ENCODE data around the gene TUBB3.
A peak's percentile ranks its signal among the peaks of the same experiment; 100 is the strongest.
"Not testable (repeated sequence)": the region's sequence is repeated elsewhere in the genome, so short reads cannot be mapped to it uniquely, and the experiment has no call there.

Gene TUBB3

DNA sequence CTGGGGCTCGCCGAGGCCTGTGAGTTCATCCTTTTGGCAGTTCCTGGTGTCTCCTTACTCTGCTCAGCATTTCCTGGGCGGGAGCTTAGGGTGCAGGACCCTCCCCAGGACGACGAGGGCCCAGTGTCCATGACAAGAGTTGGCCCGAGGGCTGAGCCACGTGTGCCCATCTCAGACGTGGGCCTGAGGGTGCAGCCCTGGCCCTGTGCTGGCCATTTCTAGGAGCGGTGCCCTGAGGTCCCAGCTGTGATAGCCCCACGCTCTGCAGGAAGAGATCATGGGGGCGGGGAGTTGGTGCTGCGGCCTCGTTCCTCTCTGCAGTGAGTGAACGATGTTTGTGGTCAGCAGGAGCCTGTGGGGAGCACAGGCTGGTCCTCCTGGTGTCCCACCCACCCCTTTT lies 10.5 kb upstream of the TUBB3 start:
- H3K27me3 ChIP-seq (replicated peaks; ENCODE audit: control insufficient read depth, insufficient read depth, low read length) = no peaks in the 10 kb centered on the region
- no peaks in the 10 kb centered on the region for H3K9me3 ChIP-seq (ENCODE audit: control insufficient read depth, low read length)
- no peak overlapping the region for H3K9ac ChIP-seq (ENCODE audit: low read length)
- peaks cover 34% of the 10 kb centered on the region for H3K36me3 ChIP-seq (ENCODE audit: control insufficient read depth, insufficient read depth, low read length, severe bottlenecking)
- no peak for DNase-seq (ENCODE audit: low read depth)
- no peak overlapping the region for H3K4me3 ChIP-seq (ENCODE audit: low read length)
- H3K4me1 ChIP-seq (ENCODE audit: control insufficient read depth, insufficient read depth, low read length) = peaks cover 5% of the 10 kb centered on the region

DNA sequence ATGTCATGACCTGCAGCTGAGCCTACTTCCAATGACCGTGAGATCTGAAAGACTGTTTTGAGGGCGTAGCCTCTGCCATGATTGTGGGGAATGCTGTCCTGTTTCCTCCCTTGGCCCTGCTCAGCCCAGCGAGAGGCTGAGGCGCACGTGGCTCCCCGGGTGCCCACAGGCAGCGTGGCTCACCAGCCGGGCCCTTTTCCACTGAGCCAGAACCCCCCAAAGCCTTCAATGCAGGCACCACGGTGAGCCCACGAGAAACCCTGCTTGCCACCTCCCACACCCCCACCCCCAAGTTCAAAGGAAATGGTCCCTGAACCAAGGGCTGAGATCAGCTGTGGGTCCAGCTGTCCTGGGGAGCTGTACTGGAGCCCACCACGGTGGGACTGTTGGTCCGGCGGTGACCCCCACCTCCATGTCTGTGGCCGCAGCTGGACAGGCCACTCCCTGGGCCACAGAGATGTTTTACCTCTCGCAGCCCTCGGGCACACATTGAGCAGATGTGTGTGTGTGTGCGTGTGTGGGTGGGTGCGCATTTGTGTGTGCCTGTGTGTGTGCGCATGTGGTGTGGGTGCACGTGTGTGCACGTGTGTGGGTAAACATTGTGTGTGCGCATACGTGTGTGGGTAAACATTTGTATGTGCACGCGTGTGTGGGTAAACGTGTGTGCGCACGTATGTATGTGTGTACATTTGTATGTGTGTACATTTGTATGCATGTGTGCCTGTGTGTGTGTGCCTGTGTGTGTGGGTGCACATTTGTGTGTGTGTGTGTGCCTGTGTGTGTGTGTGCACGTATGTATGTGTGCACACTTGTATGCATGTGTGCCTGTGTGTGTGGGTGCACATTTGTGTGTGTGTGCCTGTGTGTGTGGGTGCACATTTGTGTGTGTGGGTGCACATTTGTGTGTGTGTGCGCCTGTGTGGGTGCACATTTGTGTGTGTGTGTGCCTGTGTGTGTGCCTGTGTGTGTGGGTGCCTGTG lies 9.4 kb upstream of the TUBB3 start:
- Histone ChIP-seq H3K9me3 (ENCODE audit: control insufficient read depth, low read length) (no peaks in the 10 kb centered on the region), H3K9ac (ENCODE audit: low read length) (no peak overlapping the region), H3K27me3 (replicated peaks; ENCODE audit: control insufficient read depth, insufficient read depth, low read length) (no peaks in the 10 kb centered on the region), H3K4me3 (ENCODE audit: low read length) (no peak overlapping the region), H3K36me3 (ENCODE audit: control insufficient read depth, insufficient read depth, low read length, severe bottlenecking) (peaks cover 28% of the 10 kb centered on the region), H3K4me1 (ENCODE audit: control insufficient read depth, insufficient read depth, low read length) (peaks cover 15% of the 10 kb centered on the region)
- DNase-seq (ENCODE audit: low read depth) = no peak

DNA sequence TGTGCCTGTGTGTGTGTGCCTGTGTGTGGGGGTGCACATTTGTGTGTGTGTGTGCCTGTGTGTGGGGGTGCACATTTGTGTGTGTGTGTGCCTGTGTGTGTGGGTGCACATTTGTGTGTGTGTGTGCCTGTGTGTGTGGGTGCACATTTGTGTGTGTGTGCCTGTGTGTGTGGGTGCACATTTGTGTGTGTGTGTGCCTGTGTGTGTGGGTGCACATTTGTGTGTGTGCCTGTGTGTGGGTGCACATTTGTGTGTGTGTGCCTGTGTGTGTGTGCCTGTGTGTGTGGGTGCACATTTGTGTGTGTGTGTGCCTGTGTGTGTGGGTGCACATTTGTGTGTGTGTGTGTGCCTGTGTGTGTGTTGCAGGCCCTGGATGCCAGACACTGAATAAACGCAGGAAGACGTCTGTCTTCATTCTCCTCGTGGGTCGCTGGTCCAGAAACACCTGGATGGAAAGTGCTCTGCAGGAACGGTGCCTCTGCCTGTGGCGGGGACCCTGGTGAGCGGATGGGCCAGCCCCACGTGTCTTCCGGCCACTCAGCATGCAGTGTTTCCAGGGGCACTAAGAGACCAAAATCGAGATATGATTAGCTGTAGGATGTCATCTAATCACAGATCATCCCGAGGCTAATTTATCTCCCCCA lies 8.4 kb upstream of the TUBB3 start:
- not testable (repeated sequence) for H3K27me3 ChIP-seq (replicated peaks; ENCODE audit: control insufficient read depth, insufficient read depth, low read length); H3K9me3 ChIP-seq (ENCODE audit: control insufficient read depth, low read length); H3K4me3 ChIP-seq (ENCODE audit: low read length); DNase-seq (ENCODE audit: low read depth); H3K9ac ChIP-seq (ENCODE audit: low read length)
- Histone ChIP-seq H3K36me3 (ENCODE audit: control insufficient read depth, insufficient read depth, low read length, severe bottlenecking) (peaks cover 20% of the 10 kb centered on the region), H3K4me1 (ENCODE audit: control insufficient read depth, insufficient read depth, low read length) (peaks cover 19% of the 10 kb centered on the region)

DNA sequence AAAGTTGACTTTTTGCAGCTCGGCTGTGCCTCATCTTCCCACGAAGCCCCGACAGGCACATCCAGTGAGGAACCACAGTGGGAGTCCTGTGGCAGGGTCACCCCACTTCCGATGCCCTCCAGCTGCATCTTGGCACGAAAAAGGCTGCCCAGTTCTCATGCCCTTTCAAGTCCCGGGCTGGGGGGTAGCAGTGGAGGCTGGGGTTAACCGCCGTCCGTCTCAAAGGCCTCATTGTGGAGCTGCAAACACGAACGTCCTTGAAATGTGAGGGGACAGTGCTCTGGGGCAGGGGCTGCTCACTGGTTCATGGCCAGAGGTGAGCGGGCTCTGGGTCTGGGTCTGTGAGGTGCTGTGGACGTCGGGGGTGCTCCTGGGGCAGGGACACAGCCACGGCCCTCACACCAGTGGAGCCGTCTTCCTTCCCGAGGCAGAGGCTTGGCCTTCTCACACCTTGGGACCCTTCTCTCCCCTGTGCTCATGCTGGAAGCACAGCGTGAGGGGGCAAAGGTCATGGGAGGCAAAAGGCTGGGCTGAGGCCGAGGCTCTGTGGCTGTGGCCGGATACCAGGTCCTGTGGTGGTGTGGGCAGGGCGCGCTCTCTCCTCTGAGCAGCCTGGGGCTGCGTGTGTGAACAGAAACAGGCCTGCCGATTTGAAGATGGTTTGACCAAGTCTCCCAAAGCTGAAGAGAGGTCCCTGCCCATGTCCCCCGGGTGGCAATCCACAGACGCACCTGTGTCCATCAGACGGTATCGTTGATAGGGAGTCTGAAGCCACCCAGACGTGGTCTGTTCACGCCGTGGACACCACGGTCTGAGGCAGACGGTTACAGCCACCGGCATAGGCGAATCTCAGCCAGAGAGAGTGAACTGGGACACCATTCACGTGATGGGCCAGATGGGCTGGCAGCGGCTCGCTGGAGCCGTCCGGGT lies 7.6 kb upstream of the TUBB3 start:
- Histone ChIP-seq H3K9me3 (ENCODE audit: control insufficient read depth, low read length) (no peaks in the 10 kb centered on the region), H3K36me3 (ENCODE audit: control insufficient read depth, insufficient read depth, low read length, severe bottlenecking) (peaks cover 16% of the 10 kb centered on the region), H3K4me1 (ENCODE audit: control insufficient read depth, insufficient read depth, low read length) (peaks cover 25% of the 10 kb centered on the region), H3K4me3 (ENCODE audit: low read length) (no peak overlapping the region), H3K9ac (ENCODE audit: low read length) (no peak overlapping the region), H3K27me3 (replicated peaks; ENCODE audit: control insufficient read depth, insufficient read depth, low read length) (no peaks in the 10 kb centered on the region)
- DNase-seq (ENCODE audit: low read depth) = no peak

DNA sequence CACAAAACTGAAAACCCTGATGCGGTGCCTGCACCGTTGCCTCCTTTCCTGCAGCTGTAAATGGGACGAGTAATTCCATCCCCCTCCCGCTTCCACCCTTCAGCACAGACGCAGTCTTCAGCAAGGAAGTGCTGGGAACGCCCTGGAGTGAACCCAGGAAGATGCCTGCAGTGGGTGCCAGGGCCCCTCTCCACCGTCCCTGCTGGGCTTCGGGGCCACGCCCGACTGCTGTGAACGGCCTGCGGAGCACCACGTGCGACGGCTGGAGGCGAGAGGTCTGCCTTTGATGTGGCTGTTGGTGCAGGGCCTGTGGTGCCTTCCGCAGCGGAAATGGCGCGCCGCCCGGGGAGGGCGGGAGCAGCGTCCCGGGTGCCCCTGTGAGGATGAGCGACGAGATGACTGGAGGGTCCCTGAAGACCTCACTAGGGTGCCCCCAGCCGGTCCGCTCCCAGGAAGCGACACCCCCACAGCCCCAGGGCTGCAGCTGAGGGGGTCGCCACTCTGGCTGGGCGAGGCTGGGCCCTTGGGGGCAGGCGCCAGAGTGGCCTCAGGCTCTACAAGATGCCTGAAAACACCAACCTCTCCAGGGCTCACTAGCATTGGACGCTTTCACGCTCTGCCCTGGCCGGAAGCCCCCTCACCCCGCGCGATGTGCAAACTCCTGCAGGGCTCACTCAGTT lies 5.2 kb upstream of the TUBB3 start:
- H3K4me3 ChIP-seq (ENCODE audit: low read length) = peak overlapping the region; percentile 72
- H3K9ac ChIP-seq (ENCODE audit: low read length) = peak overlapping the region; percentile 80
- peaks cover 4% of the 10 kb centered on the region for H3K36me3 ChIP-seq (ENCODE audit: control insufficient read depth, insufficient read depth, low read length, severe bottlenecking)
- H3K27me3 ChIP-seq (replicated peaks; ENCODE audit: control insufficient read depth, insufficient read depth, low read length) = no peaks in the 10 kb centered on the region
- peak; percentile 83 for DNase-seq (ENCODE audit: low read depth)
- peaks cover 39% of the 10 kb centered on the region for H3K4me1 ChIP-seq (ENCODE audit: control insufficient read depth, insufficient read depth, low read length)
- H3K9me3 ChIP-seq (ENCODE audit: control insufficient read depth, low read length) = no peaks in the 10 kb centered on the region

DNA sequence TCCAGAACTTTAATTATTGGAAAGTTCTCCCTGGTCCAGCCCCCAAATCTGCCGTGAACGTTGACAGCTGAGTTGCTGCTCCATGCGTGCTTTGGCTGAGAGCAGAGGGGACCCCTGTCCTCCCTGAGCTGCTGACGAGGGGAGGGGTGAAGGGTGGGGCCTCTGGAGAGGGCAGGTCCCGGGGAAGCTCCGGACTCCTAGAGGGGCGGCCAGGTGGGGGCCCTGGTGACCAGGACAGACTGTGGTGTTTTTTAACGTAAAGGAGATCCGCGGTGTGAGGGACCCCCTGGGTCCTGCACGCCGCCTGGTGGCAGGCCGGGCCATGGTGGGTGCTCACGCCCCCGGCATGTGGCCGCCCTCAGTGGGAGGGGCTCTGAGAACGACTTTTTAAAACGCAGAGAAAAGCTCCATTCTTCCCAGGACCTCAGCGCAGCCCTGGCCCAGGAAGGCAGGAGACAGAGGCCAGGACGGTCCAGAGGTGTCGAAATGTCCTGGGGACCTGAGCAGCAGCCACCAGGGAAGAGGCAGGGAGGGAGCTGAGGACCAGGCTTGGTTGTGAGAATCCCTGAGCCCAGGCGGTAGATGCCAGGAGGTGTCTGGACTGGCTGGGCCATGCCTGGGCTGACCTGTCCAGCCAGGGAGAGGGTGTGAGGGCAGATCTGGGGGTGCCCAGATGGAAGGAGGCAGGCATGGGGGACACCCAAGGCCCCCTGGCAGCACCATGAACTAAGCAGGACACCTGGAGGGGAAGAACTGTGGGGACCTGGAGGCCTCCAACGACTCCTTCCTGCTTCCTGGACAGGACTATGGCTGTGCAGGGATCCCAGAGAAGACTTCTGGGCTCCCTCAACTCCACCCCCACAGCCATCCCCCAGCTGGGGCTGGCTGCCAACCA lies 4.4 kb upstream of the TUBB3 start, which contains the start of gene MC1R:
Gene MC1R (plus strand): TSS at position 410 of the 895 bp plus-strand sequence. CDS start 397 bp downstream, at position 807.
- no peaks in the 10 kb centered on the region for H3K27me3 ChIP-seq (replicated peaks; ENCODE audit: control insufficient read depth, insufficient read depth, low read length)
- peak within 1 kb of the TSS; percentile 72 for H3K4me3 ChIP-seq (ENCODE audit: low read length)
- H3K36me3 ChIP-seq (ENCODE audit: control insufficient read depth, insufficient read depth, low read length, severe bottlenecking) = no peaks in the 10 kb centered on the region
- peak within 1 kb of the TSS; percentile 80 for H3K9ac ChIP-seq (ENCODE audit: low read length)
- peaks cover 39% of the 10 kb centered on the region for H3K4me1 ChIP-seq (ENCODE audit: control insufficient read depth, insufficient read depth, low read length)
- DNase-seq (ENCODE audit: low read depth) = peak; percentile 62
- no peaks in the 10 kb centered on the region for H3K9me3 ChIP-seq (ENCODE audit: control insufficient read depth, low read length)

DNA sequence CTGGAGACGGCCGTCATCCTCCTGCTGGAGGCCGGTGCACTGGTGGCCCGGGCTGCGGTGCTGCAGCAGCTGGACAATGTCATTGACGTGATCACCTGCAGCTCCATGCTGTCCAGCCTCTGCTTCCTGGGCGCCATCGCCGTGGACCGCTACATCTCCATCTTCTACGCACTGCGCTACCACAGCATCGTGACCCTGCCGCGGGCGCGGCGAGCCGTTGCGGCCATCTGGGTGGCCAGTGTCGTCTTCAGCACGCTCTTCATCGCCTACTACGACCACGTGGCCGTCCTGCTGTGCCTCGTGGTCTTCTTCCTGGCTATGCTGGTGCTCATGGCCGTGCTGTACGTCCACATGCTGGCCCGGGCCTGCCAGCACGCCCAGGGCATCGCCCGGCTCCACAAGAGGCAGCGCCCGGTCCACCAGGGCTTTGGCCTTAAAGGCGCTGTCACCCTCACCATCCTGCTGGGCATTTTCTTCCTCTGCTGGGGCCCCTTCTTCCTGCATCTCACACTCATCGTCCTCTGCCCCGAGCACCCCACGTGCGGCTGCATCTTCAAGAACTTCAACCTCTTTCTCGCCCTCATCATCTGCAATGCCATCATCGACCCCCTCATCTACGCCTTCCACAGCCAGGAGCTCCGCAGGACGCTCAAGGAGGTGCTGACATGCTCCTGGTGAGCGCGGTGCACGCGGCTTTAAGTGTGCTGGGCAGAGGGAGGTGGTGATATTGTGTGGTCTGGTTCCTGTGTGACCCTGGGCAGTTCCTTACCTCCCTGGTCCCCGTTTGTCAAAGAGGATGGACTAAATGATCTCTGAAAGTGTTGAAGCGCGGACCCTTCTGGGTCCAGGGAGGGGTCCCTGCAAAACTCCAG lies 3.4 kb upstream of the TUBB3 start:
- Histone ChIP-seq H3K4me3 (ENCODE audit: low read length) (no peak overlapping the region), H3K36me3 (ENCODE audit: control insufficient read depth, insufficient read depth, low read length, severe bottlenecking) (no peaks in the 10 kb centered on the region), H3K9me3 (ENCODE audit: control insufficient read depth, low read length) (no peaks in the 10 kb centered on the region), H3K27me3 (replicated peaks; ENCODE audit: control insufficient read depth, insufficient read depth, low read length) (no peaks in the 10 kb centered on the region), H3K9ac (ENCODE audit: low read length) (peak overlapping the region; percentile 72), H3K4me1 (ENCODE audit: control insufficient read depth, insufficient read depth, low read length) (peaks cover 42% of the 10 kb centered on the region)
- no peak for DNase-seq (ENCODE audit: low read depth)

DNA sequence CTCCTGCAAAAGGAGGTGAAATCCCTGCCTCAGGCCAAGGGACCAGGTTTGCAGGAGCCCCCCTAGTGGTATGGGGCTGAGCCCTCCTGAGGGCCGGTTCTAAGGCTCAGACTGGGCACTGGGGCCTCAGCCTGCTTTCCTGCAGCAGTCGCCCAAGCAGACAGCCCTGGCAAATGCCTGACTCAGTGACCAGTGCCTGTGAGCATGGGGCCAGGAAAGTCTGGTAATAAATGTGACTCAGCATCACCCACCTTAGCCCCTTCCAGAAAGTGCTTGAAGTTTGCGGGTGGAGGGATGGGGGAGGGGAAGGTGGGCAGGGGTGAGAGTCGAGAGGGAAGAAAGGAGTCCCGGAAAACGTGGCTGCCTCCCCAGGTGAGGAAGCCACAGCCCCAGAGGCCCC lies 2.4 kb upstream of the TUBB3 start:
- H3K27me3 ChIP-seq (replicated peaks; ENCODE audit: control insufficient read depth, insufficient read depth, low read length) = no peaks in the 10 kb centered on the region
- H3K36me3 ChIP-seq (ENCODE audit: control insufficient read depth, insufficient read depth, low read length, severe bottlenecking) = no peaks in the 10 kb centered on the region

DNA sequence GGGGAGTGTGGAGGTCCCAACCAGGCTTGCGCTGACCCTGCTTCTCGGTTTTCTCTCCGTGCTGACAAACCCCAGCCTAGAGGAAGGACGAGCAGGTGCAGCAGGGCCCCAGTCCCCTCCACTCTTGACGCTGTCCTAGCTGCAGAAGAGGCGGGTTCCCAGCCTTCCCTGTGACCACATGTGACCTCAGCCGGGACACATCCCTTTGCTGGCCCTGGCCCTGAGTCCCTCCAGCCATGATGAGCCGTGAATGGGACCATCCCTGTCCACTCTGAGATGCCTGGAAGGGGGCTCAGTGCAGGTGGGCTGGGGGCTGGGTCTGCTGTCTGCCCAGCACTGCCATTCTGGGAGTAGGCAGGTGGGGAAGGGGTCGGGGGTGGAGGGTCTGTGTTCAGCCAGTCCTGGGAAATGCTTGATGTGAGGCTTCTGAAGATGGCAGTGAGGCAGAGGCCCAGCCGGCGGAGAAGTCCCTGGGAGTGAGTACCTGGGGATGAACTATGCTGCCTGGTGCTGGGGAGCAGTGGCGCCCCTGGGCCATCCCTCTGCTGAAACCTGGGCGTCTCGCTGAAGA lies 1.9 kb upstream of the TUBB3 start:
- Histone ChIP-seq H3K9me3 (ENCODE audit: control insufficient read depth, low read length) (no peaks in the 10 kb centered on the region), H3K27me3 (replicated peaks; ENCODE audit: control insufficient read depth, insufficient read depth, low read length) (no peaks in the 10 kb centered on the region), H3K4me3 (ENCODE audit: low read length) (peak overlapping the region; percentile 82), H3K9ac (ENCODE audit: low read length) (peak overlapping the region; percentile 97), H3K36me3 (ENCODE audit: control insufficient read depth, insufficient read depth, low read length, severe bottlenecking) (no peaks in the 10 kb centered on the region), H3K4me1 (ENCODE audit: control insufficient read depth, insufficient read depth, low read length) (peaks cover 49% of the 10 kb centered on the region)
- DNase-seq (ENCODE audit: low read depth) = peak; percentile 7

More for the DNA sequence above, 2.4 kb upstream of the TUBB3 start:
- Histone ChIP-seq H3K4me1 (ENCODE audit: control insufficient read depth, insufficient read depth, low read length) (peaks cover 49% of the 10 kb centered on the region), H3K9me3 (ENCODE audit: control insufficient read depth, low read length) (no peaks in the 10 kb centered on the region), H3K9ac (ENCODE audit: low read length) (peak overlapping the region; percentile 97), H3K4me3 (ENCODE audit: low read length) (peak overlapping the region; percentile 82)
- DNase-seq (ENCODE audit: low read depth) = peak; percentile 38
